K562 (cell line): ENCODE measurements around the gene PLCB3. TPM values are rescaled to one million over a fixed set of nuclear protein-coding genes. Genes with fewer than 3 reads are reported as not detected.
A peak's percentile ranks its signal among the peaks of the same experiment; 100 is the strongest.

Source experiments
- BCLAF1 ChIP-seq, 2 experiments: fragments of 450-650 bp in 1 of 2; IDR thresholded peaks; 2 replicates each; pipeline ENCODE4 v1.6.1; 2011 to 2017; ENCODE audit warnings: low read depth in 2 of 2, antibody characterized with exemption in 1 of 2, borderline replicate concordance in 1 of 2, low read length in 1 of 2, mild to moderate bottlenecking in 1 of 2, mixed read lengths in 1 of 2; ENCODE audit not compliant: control insufficient read depth in 1 of 2
- CBFB ChIP-seq: sonication (generic); formaldehyde crosslinking; IDR thresholded peaks from 2 replicates; pipeline ENCODE4 v1.4.0; 2020; ENCODE audit warnings: mild to moderate bottlenecking, missing genetic modification reagents
- CC2D1A ChIP-seq: fragments of 450-650 bp; IDR thresholded peaks from 2 replicates; pipeline ENCODE4 v1.6.1; 2017; ENCODE audit warnings: mild to moderate bottlenecking
- CREB5 ChIP-seq: fragments of 250-450 bp; sonication (Bioruptor Pico); IDR thresholded peaks from 2 replicates; pipeline ENCODE4 v1.5.0; 2020; ENCODE audit warnings: mild to moderate bottlenecking
- GABPB2 ChIP-seq: fragments of 250-450 bp; sonication (Bioruptor Pico); conservative IDR thresholded peaks from 2 replicates; pipeline ENCODE4 v1.5.1; 2021; ENCODE audit warnings: mild to moderate bottlenecking
- GATA2 ChIP-seq: sonication (generic); formaldehyde crosslinking; IDR thresholded peaks from 2 replicates; pipeline ENCODE4 v1.4.0; 2020; ENCODE audit warnings: mild to moderate bottlenecking, missing genetic modification reagents
- GMEB1 ChIP-seq: fragments of 250-450 bp; sonication (Bioruptor Pico); IDR thresholded peaks from 2 replicates; pipeline ENCODE4 v1.4.0; 2020; ENCODE audit warnings: mild to moderate bottlenecking
- MEF2D ChIP-seq: conservative IDR thresholded peaks from 2 replicates; pipeline ENCODE4 v1.6.1; 2016; ENCODE audit warnings: low read depth, missing genetic modification characterization, missing compliant biosample characterization
- NFIX ChIP-seq: fragments of 250-450 bp; sonication (Bioruptor Pico); IDR thresholded peaks from 2 replicates; pipeline ENCODE4 v1.4.0; 2020; ENCODE audit warnings: low read depth, mild to moderate bottlenecking, moderate library complexity
- PHTF2 ChIP-seq: fragments of 250-450 bp; sonication (Bioruptor Pico); IDR thresholded peaks from 2 replicates; pipeline ENCODE4 v1.5.0; 2021; ENCODE audit warnings: mild to moderate bottlenecking
- PRPF4 ChIP-seq: fragments of 200-400 bp; formaldehyde crosslinking; IDR thresholded peaks from one replicate; pipeline ENCODE4 v1.6.1; 2017; ENCODE audit warnings: low read length, low read depth, mild to moderate bottlenecking; ENCODE audit not compliant: insufficient read depth, poor library complexity, severe bottlenecking
- PTRF ChIP-seq: fragments of 450-650 bp; IDR thresholded peaks from 2 replicates; pipeline ENCODE4 v1.6.1; 2016; ENCODE audit warnings: mild to moderate bottlenecking, missing genetic modification characterization, missing compliant biosample characterization
- SETDB1 ChIP-seq: IDR thresholded peaks from one replicate; pipeline ENCODE4 v1.6.1; 2012; ENCODE audit warnings: low read length, control low read depth, inconsistent platforms
- SLC30A9 ChIP-seq: fragments of 250-450 bp; sonication (Bioruptor Pico); IDR thresholded peaks from 2 replicates; pipeline ENCODE4 v1.8.0; 2022; ENCODE audit warnings: mild to moderate bottlenecking, moderate library complexity
- SP1 ChIP-seq: sonication (generic); formaldehyde crosslinking; IDR thresholded peaks from 2 replicates; pipeline ENCODE4 v1.8.1; 2022; ENCODE audit warnings: mild to moderate bottlenecking, missing genetic modification reagents
- TEAD1 ChIP-seq, 2 experiments: fragments of 450-650 bp in 1 of 2; sonication (generic) in 1 of 2; formaldehyde crosslinking; IDR thresholded peaks; 2 replicates each; pipeline versions ENCODE4 v1.4.0 to v1.8.0; 2020 to 2022; ENCODE audit warnings: mild to moderate bottlenecking in 2 of 2, missing genetic modification reagents in 1 of 2
- TOE1 ChIP-seq, 2 experiments: fragments of 450-650 bp in 1 of 2; sonication (generic) in 1 of 2; formaldehyde crosslinking in 1 of 2; IDR thresholded peaks; 2 replicates each; pipeline versions ENCODE4 v1.7.1 to v1.8.0; 2016 to 2022; ENCODE audit warnings: borderline replicate concordance in 2 of 2, mild to moderate bottlenecking in 2 of 2, antibody characterized with exemption in 1 of 2, inconsistent platforms in 1 of 2, low read depth in 1 of 2, missing genetic modification reagents in 1 of 2, moderate library complexity in 1 of 2
- ZBTB12 ChIP-seq: fragments of 250-450 bp; sonication (Bioruptor Pico); IDR thresholded peaks from 2 replicates; pipeline ENCODE4 v1.4.0; 2020
- ZBTB8A ChIP-seq: fragments of 450-650 bp; IDR thresholded peaks from 2 replicates; pipeline ENCODE4 v1.6.1; 2018; ENCODE audit warnings: mild to moderate bottlenecking, moderate library complexity; ENCODE audit not compliant: partially characterized antibody
- ZNF436 ChIP-seq: fragments of 250-450, 450-650 bp; sonication (Bioruptor Pico); formaldehyde crosslinking; IDR thresholded peaks from 2 replicates; pipeline ENCODE4 v1.7.0; 2020; ENCODE audit warnings: mild to moderate bottlenecking
- ZNF778 ChIP-seq: fragments of 450-650 bp; formaldehyde crosslinking; IDR thresholded peaks from 2 replicates; pipeline ENCODE4 v1.4.0; 2020; ENCODE audit warnings: mild to moderate bottlenecking, moderate library complexity
- polyA plus RNA-seq, 8 experiments: library from polyadenylated mRNA; depleted of rRNA in 4 of 8; stranded (reverse) in 5 of 8; unstranded in 3 of 8; fragments of >200 nt; fragmentation: Nextera tagmentation in 2 of 8; fragmentation: Illumina TruSeq in 1 of 8; extraction: Ambion mirVana in 2 of 8; extraction: Trizol in 1 of 8; gene quantifications; 2 replicates each; pipeline versions ENCODE4 v1.2.1 to v1.2.3, GENCODE V29; 2011 to 2014; ENCODE audit warnings: inconsistent platforms in 1 of 8, missing spikeins in 1 of 8
- total RNA-seq, 7 experiments: library from RNA; depleted of rRNA in 6 of 7; stranded (reverse); fragments of >200 nt in 6 of 7; fragmentation: Illumina TruSeq in 2 of 7; extraction: Trizol in 2 of 7; gene quantifications; 2 replicates each; pipeline versions ENCODE4 v1.2.1 to v1.2.3, GENCODE V29; 2011 to 2021; ENCODE audit warnings: low replicate concordance in 1 of 7

The PLCB3 gene
- total and polyA plus RNA-seq, 9 of the 15 experiments (the other 6 are each of a cell fraction or from before 2014, with no cell fraction given) = 0.31 to 44.8 (median 14.6) TPM

GRCh38 chr11:64204464-64204989, 46.8 kb upstream of the PLCB3 start (continued):
- TF ChIP-seq ZBTB8A = no peak
- TF ChIP-seq ZNF436 (CRISPR knock-in tag) = no peak
- peak; percentile 62 for TF ChIP-seq SP1 (CRISPR knock-in tag)
- TF ChIP-seq GMEB1 (CRISPR knock-in tag) = no peak
- no peak for TF ChIP-seq ZNF778
- no peak for TF ChIP-seq ZBTB12
- TF ChIP-seq PRPF4 = no peak
- TF ChIP-seq CC2D1A = peak; percentile 48; the same call in 1 of the 2 replicates
- TF ChIP-seq GABPB2 (CRISPR knock-in tag) = no peak
- no peak for TF ChIP-seq GATA2 (CRISPR knock-in tag)
- TF ChIP-seq MEF2D = no peak
- no peak for TF ChIP-seq BCLAF1 (IDR thresholded peaks at IDR 0.05; ENCODE audit: borderline replicate concordance in 1 of 2, control insufficient read depth in 1 of 2, low read depth in 2 of 2, low read length in 1 of 2)
- TF ChIP-seq TOE1 (IDR thresholded peaks at IDR 0.05; ENCODE audit: borderline replicate concordance) = no peak
- no peak for TF ChIP-seq TOE1 (CRISPR knock-in tag; IDR thresholded peaks at IDR 0.05; ENCODE audit: borderline replicate concordance, low read depth)
- no peak for TF ChIP-seq SLC30A9 (CRISPR knock-in tag)
- TF ChIP-seq CREB5 (CRISPR knock-in tag) = no peak
- no peak for TF ChIP-seq PTRF
- no peak for TF ChIP-seq CBFB (CRISPR knock-in tag)
- no peak for TF ChIP-seq PHTF2
- 0 out of 4 replicates have a peak, but pooled peaks of 1 of the 2 experiments have one; percentile 3 for TF ChIP-seq TEAD1 (CRISPR knock-in tag; IDR thresholded peaks at IDR 0.05)
- no peak for TF ChIP-seq SETDB1
- TF ChIP-seq NFIX (CRISPR knock-in tag) = peak; percentile 69
